LNCaP clone FGC (cell line): ENCODE measurements around the gene SELENOS.

Experiments
- DNase-seq: peaks from one replicate; pipeline ENCODE4 v3.0.0-alpha.2; 2011; ENCODE audit warnings: low read depth
- H3K4me3 ChIP-seq: 2 replicates; pipeline ENCODE4 v1.5.1; 2011; ENCODE audit warnings: mild to moderate bottlenecking, low read depth, low read length, control low read depth
- CTCF ChIP-seq: IDR thresholded peaks from 2 replicates; pipeline ENCODE4 v1.5.1; 2012; ENCODE audit warnings: mild to moderate bottlenecking; ENCODE audit not compliant: control insufficient read depth, insufficient read depth; ENCODE audit errors: extremely low read depth

SELENOS gene

GRCh38 chr15:101250341-101250831 is 26.9 kb downstream of the SELENOS start:
- no peak for TF ChIP-seq CTCF
- DNase-seq: no peak
- peak overlapping the region; percentile 77 for H3K4me3 ChIP-seq

- H3K4me3 ChIP-seq: no peak overlapping the region
- TF ChIP-seq CTCF: no peak
- peak; percentile 68 for DNase-seq
Measured at GRCh38 chr15:101248274-101248673, 29.0 kb downstream of the SELENOS start.

- no peak for TF ChIP-seq CTCF
- H3K4me3 ChIP-seq: no peak overlapping the region
- DNase-seq: no peak
Measured at GRCh38 chr15:101246824-101247745, 30.2 kb downstream of the SELENOS start.

- no peak overlapping the region for H3K4me3 ChIP-seq
- TF ChIP-seq CTCF: no peak
- DNase-seq: no peak
Measured at GRCh38 chr15:101246391-101246790, 30.9 kb downstream of the SELENOS start.

- DNase-seq: no peak
- 0 out of 2 replicates have a peak overlapping the region, but pooled peaks have one; percentile 1 for H3K4me3 ChIP-seq
- 0 out of 2 replicates have a peak, but pooled peaks have one; percentile 1 for TF ChIP-seq CTCF
Measured at GRCh38 chr15:101244889-101245668, 32.2 kb downstream of the SELENOS start.

GRCh38 chr15:101244036-101244781 is 33.1 kb downstream of the SELENOS start:
- DNase-seq: no peak
- no peak for TF ChIP-seq CTCF
- H3K4me3 ChIP-seq: no peak overlapping the region
